Sigmoid colon (tissue), 7 donors: ENCODE measurements around the gene MALAT1. TPM values are rescaled to one million over a fixed set of nuclear protein-coding genes. Genes with fewer than 3 reads are reported as not detected.

Experiments used
- DNase-seq: peaks from one replicate; pipeline ENCODE4 v3.0.0-alpha.2; 2019
- H3K27ac ChIP-seq, 4 donors: fragments of 200-600 bp; sonication (generic); one replicate each; pipeline ENCODE4 v1.5.1; 2016 to 2019; ENCODE audit warnings: mild to moderate bottlenecking in 1 of 4
- H3K27me3 ChIP-seq, 3 donors: fragments of 200-600 bp; sonication (generic); one replicate each; pipeline ENCODE4 v1.5.1; 2019; ENCODE audit warnings: mild to moderate bottlenecking in 1 of 3
- H3K36me3 ChIP-seq, 4 donors: fragments of 200-600 bp; sonication (generic); one replicate each; pipeline ENCODE4 v1.5.1; 2016 to 2019
- H3K4me1 ChIP-seq, 4 donors: fragments of 200-600 bp; sonication (generic); one replicate each; pipeline ENCODE4 v1.5.1; 2017 to 2019
- H3K4me3 ChIP-seq, 4 donors: fragments of 200-600 bp; sonication (generic); one replicate each; pipeline ENCODE4 v1.5.1; 2017 to 2019; ENCODE audit warnings: mild to moderate bottlenecking in 2 of 4, moderate library complexity in 1 of 4
- H3K9me3 ChIP-seq, 4 donors: fragments of 200-600 bp in 3 of 4; sonication (generic) in 3 of 4; one replicate each; pipeline versions ENCODE4 v1.5.1 to v1.6.1; 2013 to 2019
- CTCF ChIP-seq, 4 experiments: fragments of 450-650 bp in 3 of 4; fragments of 200-600 bp in 1 of 4; IDR thresholded peaks; one replicate each; pipeline ENCODE4 v1.5.1; 2016 to 2019; ENCODE audit warnings: antibody characterized with exemption in 4 of 4, mild to moderate bottlenecking in 3 of 4, moderate library complexity in 2 of 4
- EP300 ChIP-seq, 4 donors: sonication (generic); formaldehyde crosslinking; IDR thresholded peaks; one replicate each; pipeline ENCODE4 v1.6.1; 2017; ENCODE audit warnings: antibody characterized with exemption in 4 of 4
- POLR2A ChIP-seq, 2 donors: fragments of 450-650 bp; IDR thresholded peaks; one replicate each; pipeline ENCODE4 v1.6.1; 2016; ENCODE audit warnings: antibody characterized with exemption in 2 of 2, mild to moderate bottlenecking in 2 of 2, moderate library complexity in 2 of 2
- POLR2AphosphoS5 ChIP-seq, 4 donors: sonication (generic); formaldehyde crosslinking; IDR thresholded peaks; one replicate each; pipeline ENCODE4 v1.6.1; 2017; ENCODE audit warnings: antibody characterized with exemption in 4 of 4
- WGBS, 2 donors: extraction: QIAGEN DNeasy Blood & Tissue Kit; methylation state at CpG; one replicate each; pipeline ENCODE4 v1.1.7; 2013; 5-methylcytosine and 5-hydroxymethylcytosine counted together
- intact Hi-C: fragments of 100-400 bp; cut with DNase I; formaldehyde crosslinking; loops from one replicate; pipeline ENCODE4 v1.15.1; 2023
- polyA plus RNA-seq, 3 donors: library from polyadenylated mRNA; stranded (reverse); fragments of 200-250 nt; gene quantifications; one replicate each; pipeline ENCODE4 v1.2.3, GENCODE V29; 2013
- total RNA-seq, 4 donors: library from RNA; depleted of rRNA; stranded (reverse); fragments of >200 nt; gene quantifications; one replicate each; pipeline ENCODE4 v1.1.0, GENCODE V29; 2016
- donor health status: healthy with polysubstance abuse.
- donor health status: Bipolar disorder and iron deficiency.
- donor health status: healthy.

The MALAT1 gene
- total and polyA plus RNA-seq, 7 donors, result 6.6 to 32,672 (median 10,511) TPM

- Histone ChIP-seq H3K4me1 (peaks cover 0 to 19% (median 15%) of the 10 kb centered on the region in 4 donors), H3K4me3 (no peak overlapping the region), H3K9me3 (no peaks in the 10 kb centered on the region), H3K36me3 (peaks cover 30 to 88% (median 41%) of the 10 kb centered on the region in 4 donors), H3K27me3 (no peaks in the 10 kb centered on the region), H3K27ac (no peak overlapping the region)
- no peak for TF ChIP-seq CTCF (IDR thresholded peaks at IDR 0.05)
- TF ChIP-seq EP300 (IDR thresholded peaks at IDR 0.05), result no peak
- TF ChIP-seq POLR2A (IDR thresholded peaks at IDR 0.05), result no peak
- TF ChIP-seq POLR2AphosphoS5 (IDR thresholded peaks at IDR 0.05), result no peak
- 85 to 86% methylated on average over 5 of the region's 5 CpGs for WGBS, 2 donors
- DNase-seq, result no peak
- intact Hi-C loops, result no loop called here
Observed at GRCh38 chr11:65530157-65530496, 31.3 kb downstream of the MALAT1 start.

GRCh38 chr11:65532388-65533064 is 33.7 kb downstream of the MALAT1 start:
- no peak overlapping the region for H3K4me3 ChIP-seq
- DNase-seq, result peak; percentile 69
- H3K4me1 ChIP-seq, result no peaks in the 10 kb centered on the region
- peak overlapping the region in 1 of 4 donors; percentile 45 for H3K27ac ChIP-seq
- H3K9me3 ChIP-seq, result no peaks in the 10 kb centered on the region
- 91% methylated on average over 15 of the region's 15 CpGs for WGBS, 2 donors
- intact Hi-C loops, result no loop called here
- no peaks in the 10 kb centered on the region for H3K27me3 ChIP-seq
- no peak for TF ChIP-seq CTCF (IDR thresholded peaks at IDR 0.05)
- no peak for TF ChIP-seq POLR2A (IDR thresholded peaks at IDR 0.05)
- no peak for TF ChIP-seq EP300 (IDR thresholded peaks at IDR 0.05)
- TF ChIP-seq POLR2AphosphoS5 (IDR thresholded peaks at IDR 0.05), result no peak
- peaks cover 33 to 96% (median 46%) of the 10 kb centered on the region in 4 donors for H3K36me3 ChIP-seq

GRCh38 chr11:65535102-65535501 is 36.3 kb downstream of the MALAT1 start:
- DNase-seq, result no peak
- Histone ChIP-seq H3K4me1 (peaks cover 0 to 11% (median 10%) of the 10 kb centered on the region in 4 donors), H3K9me3 (no peaks in the 10 kb centered on the region), H3K4me3 (no peak overlapping the region), H3K27ac (no peak overlapping the region), H3K36me3 (peaks cover 28 to 91% (median 59%) of the 10 kb centered on the region in 4 donors), H3K27me3 (no peaks in the 10 kb centered on the region)
- WGBS, 2 donors, result 88 to 95% methylated on average over 9 of the region's 9 CpGs
- intact Hi-C loops, result no loop called here
- no peak for TF ChIP-seq POLR2A (IDR thresholded peaks at IDR 0.05)
- no peak for TF ChIP-seq EP300 (IDR thresholded peaks at IDR 0.05)
- TF ChIP-seq CTCF (IDR thresholded peaks at IDR 0.05), result no peak
- TF ChIP-seq POLR2AphosphoS5 (IDR thresholded peaks at IDR 0.05), result peak in 1 of 4 donors; percentile 6

- WGBS, 2 donors, result 83 to 90% methylated on average over 12 of the region's 12 CpGs
- intact Hi-C loops, result no loop called here
- Histone ChIP-seq H3K4me1 (peaks cover 0 to 27% (median 23%) of the 10 kb centered on the region in 4 donors), H3K27ac (no peak overlapping the region), H3K9me3 (no peaks in the 10 kb centered on the region), H3K27me3 (no peaks in the 10 kb centered on the region), H3K36me3 (peaks cover 13 to 76% (median 44%) of the 10 kb centered on the region in 4 donors), H3K4me3 (no peak overlapping the region)
- peak; percentile 67 for DNase-seq
- TF ChIP-seq POLR2AphosphoS5 (IDR thresholded peaks at IDR 0.05), result no peak
- no peak for TF ChIP-seq POLR2A (IDR thresholded peaks at IDR 0.05)
- TF ChIP-seq EP300 (IDR thresholded peaks at IDR 0.05), result no peak
- TF ChIP-seq CTCF (IDR thresholded peaks at IDR 0.05), result no peak
Observed at GRCh38 chr11:65536412-65537295, 37.8 kb downstream of the MALAT1 start.
